ENCODE results near the gene FOSL2. TPM values are rescaled to one million over a fixed set of nuclear protein-coding genes. Genes with fewer than 3 reads are reported as not detected.
A peak's percentile ranks its signal among the peaks of the same experiment; 100 is the strongest.

Gene FOSL2
- total and polyA plus RNA-seq, 8 donors, result 10.0 to 39.1 (median 21.1) TPM

GRCh38 chr2:28377195-28377816, 15.4 kb upstream of the FOSL2 start:
- peak in 1 of 4 donors; percentile 35 for ATAC-seq
- Histone ChIP-seq H3K9me3 (no peaks in the 10 kb centered on the region), H3K27me3 (no peaks in the 10 kb centered on the region), H3K36me3 (no peaks in the 10 kb centered on the region), H3K4me3 (no peak overlapping the region), H3K27ac (no peak overlapping the region), H3K4me1 (peaks cover 0 to 3% (median 0%) of the 10 kb centered on the region in 3 donors)
- no peak for FAIRE-seq
- intact Hi-C loops (cut with DNase I), result loop anchor here in 1 of 3 donors (5.0 kb wide), 1 partner anchor 125 kb away; no protein-coding TSS in a partner anchor
- 89 to 91% methylated on average over 19 of the region's 19 CpGs for WGBS, 2 donors
- peak in 1 of 6 donors; percentile 66 for DNase-seq
- TF ChIP-seq CTCF (IDR thresholded peaks at IDR 0.05), result no peak

GRCh38 chr2:28377984-28378678, 14.5 kb upstream of the FOSL2 start:
- no peak for TF ChIP-seq CTCF (IDR thresholded peaks at IDR 0.05)
- no peak for FAIRE-seq
- intact Hi-C loops (cut with DNase I), result loop anchor here in 1 of 3 donors (5.0 kb wide), 1 partner anchor 126 kb away; no protein-coding TSS in a partner anchor
- peak; percentile 78 to 96 (median 85) for ATAC-seq
- Histone ChIP-seq H3K9me3 (no peaks in the 10 kb centered on the region), H3K4me3 (no peak overlapping the region), H3K27ac (no peak overlapping the region), H3K36me3 (no peaks in the 10 kb centered on the region), H3K4me1 (peaks cover 0 to 3% (median 0%) of the 10 kb centered on the region in 3 donors), H3K27me3 (no peaks in the 10 kb centered on the region)
- 70 to 75% methylated on average over 8 to 9 of the region's 9 CpGs for WGBS, 2 donors
- DNase-seq, result peak in 4 of 6 donors; percentile 60 to 70 (median 68)

GRCh38 chr2:28378679-28379584, 13.7 kb upstream of the FOSL2 start:
- peak in 1 of 6 donors; percentile 42 for DNase-seq
- no peaks in the 10 kb centered on the region for H3K27me3 ChIP-seq
- intact Hi-C loops (cut with DNase I), result loop anchor here in 1 of 3 donors (5.0 kb wide), 1 partner anchor 127 kb away; no protein-coding TSS in a partner anchor
- no peak for ATAC-seq
- WGBS, 2 donors, result 87 to 92% methylated on average over 16 of the region's 16 CpGs
- no peak for TF ChIP-seq CTCF (IDR thresholded peaks at IDR 0.05)
- H3K27ac ChIP-seq, result no peak overlapping the region
- no peak for FAIRE-seq
- no peak overlapping the region for H3K4me3 ChIP-seq
- peaks cover 0 to 3% (median 0%) of the 10 kb centered on the region in 3 donors for H3K4me1 ChIP-seq
- H3K36me3 ChIP-seq, result no peaks in the 10 kb centered on the region
- no peaks in the 10 kb centered on the region for H3K9me3 ChIP-seq

- no peak for FAIRE-seq
- 84 to 94% methylated on average over 6 of the region's 6 CpGs for WGBS, 2 donors
These were observed 12.4 kb upstream of the FOSL2 start for GRCh38 chr2:28380219-28380618.

More at GRCh38 chr2:28380219-28380618, 12.4 kb upstream of the FOSL2 start:
- intact Hi-C loops (cut with DNase I), result no loop called here
- ATAC-seq (no peak), DNase-seq (no peak)
- H3K27ac ChIP-seq, result no peak overlapping the region
- TF ChIP-seq CTCF (IDR thresholded peaks at IDR 0.05), result no peak
- no peaks in the 10 kb centered on the region for H3K36me3 ChIP-seq
- H3K9me3 ChIP-seq, result no peaks in the 10 kb centered on the region
- peaks cover 0 to 3% (median 0%) of the 10 kb centered on the region in 3 donors for H3K4me1 ChIP-seq
- no peak overlapping the region for H3K4me3 ChIP-seq
- H3K27me3 ChIP-seq, result no peaks in the 10 kb centered on the region

Measured in pancreas (tissue), 10 donors.